ENCODE measurements around the gene TJP1. TPM values are rescaled to one million over a fixed set of nuclear protein-coding genes. Genes with fewer than 3 reads are reported as not detected.
A peak's percentile ranks its signal among the peaks of the same experiment; 100 is the strongest.
"Not testable (repeated sequence)": the region's sequence is repeated elsewhere in the genome, so short reads cannot be mapped to it uniquely, and the experiment has no call there.

Gene TJP1
- total and polyA plus RNA-seq, 2 of the 8 experiments (the other 6 are each of a cell fraction or from before 2014, with no cell fraction given): 46.3 to 138 TPM

- TF ChIP-seq ASH2L (IDR thresholded peaks at IDR 0.05; ENCODE audit: low read length): no peak
- TF ChIP-seq NRF1 (IDR thresholded peaks at IDR 0.05; ENCODE audit: low read depth, low read length): no peak
Measured at GRCh38 chr15:29664406-29664805, 157.9 kb downstream of the TJP1 start (continued).

GRCh38 chr15:29657476-29657817 lies 164.8 kb downstream of the TJP1 start:
- H2BK5ac ChIP-seq (ENCODE audit: low read depth, low read length); H4K91ac ChIP-seq (replicated peaks; ENCODE audit: insufficient read length, low read length); H2BK15ac ChIP-seq (ENCODE audit: low read length); H3K79me1 ChIP-seq (ENCODE audit: low read depth, low read length); H3K4me3 ChIP-seq (ENCODE audit: extremely low read depth in 1 of 4, insufficient read depth in 2 of 4, low read depth in 3 of 4, low read length in 4 of 4); H3K56ac ChIP-seq (replicated peaks; ENCODE audit: insufficient read length, low read depth, low read length); H3K23ac ChIP-seq (ENCODE audit: insufficient read length); H4K5ac ChIP-seq (ENCODE audit: insufficient read length, low read depth, low read length); H3K9me3 ChIP-seq (ENCODE audit: insufficient read depth in 2 of 2, low read depth in 1 of 2, low read length in 1 of 2); H2BK12ac ChIP-seq (ENCODE audit: low read depth, low read length); H3K27ac ChIP-seq (ENCODE audit: low read depth, low read length); FAIRE-seq; H2AFZ ChIP-seq (ENCODE audit: low read length); H3K4me1 ChIP-seq (replicated peaks in 1 of 4; ENCODE audit: control insufficient read depth in 3 of 4, insufficient read depth in 4 of 4, low read length in 3 of 4); H3K9ac ChIP-seq (replicated peaks in 1 of 4; ENCODE audit: extremely low read depth in 1 of 4, low read depth in 3 of 4, low read length in 3 of 4); H2BK20ac ChIP-seq (ENCODE audit: low read length); H2BK120ac ChIP-seq (replicated peaks; ENCODE audit: low read depth, low read length); H3K14ac ChIP-seq (ENCODE audit: insufficient read length); H3K79me2 ChIP-seq (ENCODE audit: control insufficient read depth in 1 of 2, insufficient read depth in 2 of 2, low read length in 2 of 2); H3K18ac ChIP-seq (ENCODE audit: extremely low read depth, low read length); H4K20me1 ChIP-seq (replicated peaks in 1 of 2; ENCODE audit: control insufficient read depth in 1 of 2, insufficient read depth in 2 of 2, low read length in 2 of 2); H3K4ac ChIP-seq (replicated peaks; ENCODE audit: insufficient read length, low read depth, low read length); H3K36me3 ChIP-seq (ENCODE audit: control insufficient read depth in 2 of 4, insufficient read depth in 4 of 4, low read length in 3 of 4); H3K23me2 ChIP-seq (ENCODE audit: low read depth, low read length); H2AK5ac ChIP-seq (ENCODE audit: low read depth, low read length); H3K27me3 ChIP-seq (replicated peaks in 1 of 4; ENCODE audit: control insufficient read depth in 3 of 4, extremely low read depth in 1 of 4, insufficient read depth in 3 of 4, low read length in 3 of 4); DNase-seq (ENCODE audit: low read depth in 1 of 2, low spot score in 2 of 2); H4K8ac ChIP-seq (ENCODE audit: extremely low read depth, insufficient read depth, low read length): not testable (repeated sequence)
- 96% methylated on average over 6 of the region's 6 CpGs; no CpG with 5 or more reads in 1 of the 2 experiments for WGBS, 2 experiments (ENCODE audit: extremely low coverage in 1 of 2, insufficient coverage in 1 of 2, insufficient read length in 1 of 2, insufficient replicate concordance in 2 of 2, low coverage in 1 of 2, low lambda C conversion rate in 2 of 2, missing lambda C conversion rate in 1 of 2)
- CTCF ChIA-PET (ENCODE audit: partially characterized antibody): interaction anchor here (1.0 to 1.2 kb wide), 4 partner anchors 8 to 351 kb away, joined by 3 to 5 read pairs (median 3); no protein-coding TSS in a partner anchor
- peak overlapping the region in 1 of 2 experiments; percentile 50; a peak in 1 of 4 replicates for H3K4me2 ChIP-seq (ENCODE audit: insufficient read depth in 1 of 2, low read depth in 2 of 2, low read length in 2 of 2)
- POLR2A ChIA-PET (ENCODE audit: partially characterized antibody): interaction anchor here (1.2 kb wide), 1 partner anchor 44 kb away, joined by 3 read pairs; no protein-coding TSS in a partner anchor
